GM19043 (cell line): ENCODE data around the gene PKMYT1.
"Not testable (repeated sequence)": the region's sequence is repeated elsewhere in the genome, so short reads cannot be mapped to it uniquely, and the experiment has no call there.

ENCODE experiments used
- ATAC-seq: cut with Tn5 transposase; IDR thresholded peaks from one replicate; pipeline ENCODE4 v1.9.1; 2021; ENCODE audit warnings: low read depth; ENCODE audit not compliant: unreplicated experiment

Gene PKMYT1

DNA sequence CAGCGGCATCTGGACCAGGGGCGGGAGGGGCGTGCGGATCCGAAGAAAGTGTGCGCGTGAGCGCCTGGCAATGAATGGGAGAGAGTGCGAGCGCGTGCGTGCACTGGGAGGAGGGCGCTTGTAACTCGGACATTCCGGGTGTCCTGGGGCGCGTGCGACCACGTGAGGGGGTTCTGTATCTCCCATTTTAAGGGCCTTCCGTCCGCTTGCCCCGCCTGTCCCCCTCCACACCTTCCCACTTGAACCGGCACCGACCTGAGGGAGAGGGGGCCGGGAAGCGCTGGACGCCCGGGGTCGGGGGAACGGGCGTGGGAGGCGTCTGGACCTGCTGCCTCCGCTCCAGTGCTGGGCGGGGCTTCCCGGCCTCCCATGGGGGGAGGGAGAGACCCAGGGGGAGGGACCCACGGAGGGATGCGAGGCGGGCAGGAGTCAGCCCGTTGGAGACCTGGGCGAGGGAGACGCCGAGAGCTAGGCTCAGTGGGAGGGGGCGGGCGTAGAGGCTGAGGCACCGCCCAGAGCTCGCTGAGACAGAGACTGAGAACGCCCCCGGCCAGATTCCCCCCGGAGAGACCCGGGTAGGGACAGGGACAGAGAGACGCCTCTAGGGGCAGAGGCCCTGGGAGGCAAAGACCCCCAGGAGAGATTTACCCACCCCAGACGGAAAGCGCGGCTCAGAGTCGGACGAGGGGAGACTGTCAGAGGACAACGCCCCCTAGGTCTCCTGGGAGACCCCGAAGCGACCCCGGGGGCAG, 16.3 kb downstream of the PKMYT1 start, which contains the start of gene KREMEN2:
Gene KREMEN2, plus strand, starts transcription at position 553 of the 752 bp plus-strand sequence. CDS start 246 bp downstream, outside the sequence.
- ATAC-seq: no peak

DNA sequence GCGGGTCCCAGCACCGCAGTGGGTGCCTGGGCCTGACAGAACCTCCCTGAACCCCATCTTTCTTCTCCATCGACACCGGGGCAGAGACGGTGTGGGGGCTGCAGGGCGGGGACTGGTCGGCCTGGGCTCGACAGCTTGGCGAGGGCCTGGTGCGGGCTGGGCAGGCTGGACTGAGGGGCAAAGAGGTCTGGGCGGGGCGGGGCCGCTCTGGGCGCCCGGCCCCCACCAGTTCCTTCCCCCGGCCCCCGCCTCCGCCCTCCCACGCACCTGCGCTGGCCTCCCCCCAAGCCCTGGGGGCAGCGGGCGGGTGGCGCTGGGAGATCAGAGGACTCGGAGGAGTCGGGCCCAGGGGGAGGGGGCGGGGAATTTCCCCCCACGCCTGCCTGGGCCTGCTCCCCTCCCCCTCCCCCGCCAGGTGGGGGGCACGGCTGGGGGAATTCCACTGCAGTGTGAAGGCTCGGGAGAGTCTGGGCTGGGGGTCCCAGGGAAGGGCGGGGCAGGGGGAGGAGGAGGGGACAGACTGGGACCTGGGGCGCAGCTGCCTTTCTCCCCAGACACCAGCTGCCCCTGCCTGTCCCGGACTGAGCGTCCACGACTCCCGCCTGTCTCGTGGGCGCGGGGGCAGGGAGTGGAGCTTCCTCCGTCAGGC, 17.0 kb downstream of the PKMYT1 start:
- no peak for ATAC-seq

- ATAC-seq: no peak
These were observed 17.7 kb downstream of the PKMYT1 start for GRCh38 chr16:2962334-2963073.

DNA sequence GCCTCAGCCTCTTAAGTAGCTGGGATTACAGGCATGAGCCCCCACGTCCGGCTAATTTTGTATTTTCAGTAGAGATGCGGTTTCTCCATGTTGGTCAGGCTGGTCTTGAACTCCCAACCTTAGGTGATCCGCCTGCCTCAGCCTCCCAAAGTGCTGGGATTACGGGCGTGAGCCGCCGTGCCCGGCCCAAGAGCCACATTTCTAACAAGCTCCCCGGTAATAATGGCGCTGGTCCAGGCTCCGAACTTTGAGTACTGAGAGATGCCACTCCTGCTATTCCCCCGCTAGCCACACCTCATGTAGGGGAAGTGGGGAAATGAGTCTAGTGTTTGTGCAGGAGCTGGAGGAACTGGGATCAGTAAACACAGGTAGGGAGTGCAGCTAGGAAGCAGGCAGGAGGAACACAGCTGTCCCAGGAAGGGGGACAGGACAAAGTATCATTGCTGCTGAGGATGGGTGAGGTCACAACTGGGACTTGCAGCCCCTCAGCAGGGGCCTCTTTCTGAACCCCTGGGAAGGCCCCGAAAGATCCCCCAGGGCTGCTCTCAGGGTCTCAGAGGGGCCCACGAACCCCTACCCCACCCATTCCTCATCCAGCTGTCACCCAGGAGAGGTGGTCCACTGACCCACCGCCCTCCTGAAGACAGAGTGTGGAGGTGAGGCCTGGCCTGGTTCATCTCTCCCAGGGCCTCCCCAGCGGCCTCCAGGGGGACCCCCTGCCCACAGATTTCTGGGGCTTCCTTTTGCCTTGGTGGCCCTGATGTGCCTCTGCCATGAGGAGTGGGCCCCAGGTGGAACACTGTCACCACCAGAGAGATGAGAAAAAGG, 19.8 kb downstream of the PKMYT1 start:
- no peak for ATAC-seq

- no peak for ATAC-seq
These were observed 21.0 kb downstream of the PKMYT1 start for GRCh38 chr16:2959206-2959605.

DNA sequence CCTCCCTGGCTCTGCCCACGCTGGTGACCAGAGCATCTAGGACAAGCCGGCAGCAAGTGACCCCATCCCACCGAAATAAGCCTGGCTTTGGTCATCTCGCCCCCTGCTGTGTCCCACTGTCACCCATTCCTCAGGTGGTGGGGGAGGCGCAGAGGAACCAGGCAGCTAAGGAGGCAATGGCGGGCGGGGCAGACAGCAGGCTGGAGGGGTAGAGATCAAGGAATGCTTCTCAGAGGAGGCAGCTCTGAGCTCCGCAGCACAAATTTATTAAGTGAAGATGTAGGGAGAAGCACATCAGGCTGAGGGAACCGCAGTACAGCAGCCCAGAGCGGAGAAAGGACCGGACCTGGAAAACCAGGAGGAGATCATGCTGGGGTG, 23.7 kb downstream of the PKMYT1 start:
- ATAC-seq: no peak

GRCh38 chr16:2955779-2956578, 24.3 kb downstream of the PKMYT1 start:
- ATAC-seq: no peak

DNA sequence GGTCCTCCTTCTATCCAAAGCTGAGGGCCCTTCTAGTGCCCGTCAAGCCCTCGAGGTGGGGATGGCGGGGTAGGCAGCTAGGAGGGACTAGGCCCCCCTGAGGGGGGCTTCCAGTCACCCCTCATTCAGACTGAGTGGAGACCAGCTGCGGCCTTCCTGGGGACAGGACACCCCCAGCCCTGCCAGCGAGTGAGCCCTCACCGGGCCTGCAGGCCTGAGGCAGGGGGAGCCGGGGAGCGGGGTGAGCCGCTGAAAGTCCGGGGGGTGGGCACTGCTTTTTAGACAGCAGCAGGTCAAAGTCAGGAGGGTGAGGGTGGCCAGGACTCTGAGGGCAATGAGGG, 24.8 kb downstream of the PKMYT1 start:
- no peak for ATAC-seq

GRCh38 chr16:2954656-2955381, 25.4 kb downstream of the PKMYT1 start:
- ATAC-seq: no peak

GRCh38 chr16:2953706-2954627, 26.3 kb downstream of the PKMYT1 start:
- ATAC-seq: no peak

DNA sequence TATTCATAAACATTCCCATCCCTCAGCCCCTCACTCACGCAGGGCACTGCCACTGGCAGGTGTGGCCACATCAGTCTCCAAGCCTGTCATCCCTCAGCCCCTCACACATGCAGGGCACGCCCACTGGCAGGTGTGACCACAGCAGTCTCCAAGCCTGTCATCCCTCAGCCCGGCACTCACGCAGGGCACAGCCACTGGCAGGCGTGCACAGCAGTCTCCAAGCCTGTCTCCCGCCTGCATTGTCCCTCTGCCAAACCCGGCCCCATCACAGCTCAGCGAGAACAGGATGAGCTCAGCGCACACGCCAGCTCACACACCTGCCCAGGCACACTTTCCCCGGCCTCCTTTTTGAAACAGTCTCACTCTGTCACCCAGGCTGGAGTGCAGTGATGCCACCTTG, 27.6 kb downstream of the PKMYT1 start:
- ATAC-seq: no peak

DNA sequence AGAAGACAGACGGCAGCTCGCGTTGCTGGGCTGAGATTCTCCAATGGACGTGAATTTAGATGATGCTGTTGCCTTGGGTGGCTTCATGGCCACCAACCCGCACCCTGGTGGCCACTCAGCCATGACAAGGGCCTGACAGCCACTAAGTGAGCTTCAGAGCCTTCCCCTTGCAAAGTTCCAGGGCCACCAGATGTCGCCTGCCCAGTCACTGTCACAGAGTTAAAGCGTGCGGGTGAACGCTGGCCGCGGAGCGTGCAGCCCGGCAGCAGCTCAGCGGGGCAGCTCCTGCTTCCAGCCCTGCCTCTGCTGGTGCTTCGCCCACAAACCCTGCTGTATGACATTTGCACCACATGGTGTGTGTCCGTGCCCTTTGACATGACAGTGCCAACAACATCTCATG, 29.5 kb downstream of the PKMYT1 start:
- ATAC-seq: no peak

- no peak for ATAC-seq
These were observed 29.9 kb downstream of the PKMYT1 start for GRCh38 chr16:2950353-2950724.

DNA sequence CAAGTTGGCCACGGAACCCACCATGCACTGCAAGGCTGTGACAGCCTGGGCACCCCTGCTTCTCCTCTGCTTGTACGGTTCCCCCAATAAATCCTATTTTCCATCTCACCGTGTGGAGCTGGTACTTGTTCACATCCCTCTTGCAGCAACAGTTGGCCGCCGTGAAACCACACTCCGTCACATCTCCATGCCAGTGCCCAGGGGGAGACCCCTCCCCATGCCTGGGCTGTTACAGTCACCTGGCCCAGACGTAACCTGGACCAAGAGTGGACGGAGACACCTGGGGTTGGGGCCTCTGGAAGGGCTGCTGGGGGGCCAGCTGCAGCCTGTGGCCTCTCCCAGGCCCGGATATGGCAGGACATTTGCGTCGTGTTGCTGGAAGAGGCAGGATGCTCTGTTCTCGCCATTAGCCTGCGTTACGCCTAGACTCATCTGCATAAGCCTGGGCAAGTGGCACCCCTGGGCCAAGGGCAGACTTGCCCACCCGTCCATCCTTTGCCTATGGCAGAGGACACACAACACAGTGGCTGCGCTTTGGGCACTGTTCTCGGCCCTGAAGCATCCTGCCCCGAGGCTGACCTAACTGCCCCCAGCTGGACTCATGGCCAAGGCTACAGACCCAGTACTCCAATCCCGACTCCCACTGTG, 30.4 kb downstream of the PKMYT1 start:
- ATAC-seq: no peak

GRCh38 chr16:2948807-2949704, 31.2 kb downstream of the PKMYT1 start:
- ATAC-seq: no peak

DNA sequence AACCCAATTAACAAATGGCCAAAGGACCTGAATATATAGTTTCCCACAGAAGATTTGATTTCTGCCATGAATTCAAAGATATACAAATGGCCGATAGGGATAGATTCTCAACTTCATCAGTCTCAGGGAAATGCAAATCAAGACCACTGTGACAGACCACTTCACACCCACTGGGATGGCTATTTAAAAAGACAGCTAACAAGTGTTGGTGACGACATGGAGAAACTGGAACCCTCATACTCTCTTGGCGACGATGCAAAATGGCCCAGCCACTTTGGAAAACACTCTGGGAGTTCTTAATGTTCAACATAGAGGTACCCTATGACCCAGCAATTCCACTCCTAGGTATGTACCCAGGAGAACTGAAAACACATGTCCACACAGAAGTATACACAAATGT, 33.6 kb downstream of the PKMYT1 start:
- ATAC-seq: no peak

GRCh38 chr16:2943716-2944115, 36.5 kb downstream of the PKMYT1 start:
- not testable (repeated sequence) for ATAC-seq
